GM21737 (cell line): Measurements from ENCODE around the gene TOMM6.

Source experiments
- ATAC-seq: cut with Tn5 transposase; IDR thresholded peaks from one replicate; pipeline ENCODE4 v1.9.1; 2021; ENCODE audit warnings: mild to moderate bottlenecking, moderate library complexity; ENCODE audit not compliant: unreplicated experiment

Gene TOMM6

DNA sequence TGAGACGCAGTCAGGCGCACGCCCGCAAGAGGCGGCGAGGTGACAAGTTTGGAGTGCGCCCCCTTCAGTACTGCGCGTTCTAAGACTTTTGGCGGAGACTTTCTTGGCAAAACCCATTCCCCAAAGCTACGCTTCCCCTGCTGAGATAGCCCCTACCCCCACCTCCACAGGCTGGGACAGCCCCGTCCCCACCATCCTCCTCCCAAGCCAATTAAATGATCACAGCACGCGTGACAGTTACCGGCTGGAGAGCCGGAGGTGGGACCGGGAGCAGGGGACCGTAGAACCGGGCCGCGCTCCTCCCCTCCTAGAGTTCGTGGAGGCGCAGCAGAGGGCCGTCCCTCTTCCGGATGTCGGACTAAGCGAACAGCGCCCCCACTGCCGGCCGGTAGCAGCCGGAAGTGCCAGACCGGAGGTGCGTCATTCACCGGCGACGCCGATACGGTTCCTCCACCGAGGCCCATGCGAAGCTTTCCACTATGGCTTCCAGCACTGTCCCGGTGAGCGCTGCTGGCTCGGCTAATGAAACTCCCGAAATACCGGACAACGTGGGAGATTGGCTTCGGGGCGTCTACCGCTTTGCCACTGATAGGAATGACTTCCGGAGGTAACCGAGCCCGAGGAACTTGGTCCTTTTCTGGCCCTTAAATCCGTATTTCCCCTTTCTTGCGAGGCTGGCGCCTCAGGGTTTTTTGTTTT lies at the start of gene TOMM6:
Gene TOMM6, plus strand, starts transcription at position 476 of the 699 bp plus-strand sequence. Its CDS starts 4 bp downstream, at position 480.
- peak; percentile 78 for ATAC-seq

DNA sequence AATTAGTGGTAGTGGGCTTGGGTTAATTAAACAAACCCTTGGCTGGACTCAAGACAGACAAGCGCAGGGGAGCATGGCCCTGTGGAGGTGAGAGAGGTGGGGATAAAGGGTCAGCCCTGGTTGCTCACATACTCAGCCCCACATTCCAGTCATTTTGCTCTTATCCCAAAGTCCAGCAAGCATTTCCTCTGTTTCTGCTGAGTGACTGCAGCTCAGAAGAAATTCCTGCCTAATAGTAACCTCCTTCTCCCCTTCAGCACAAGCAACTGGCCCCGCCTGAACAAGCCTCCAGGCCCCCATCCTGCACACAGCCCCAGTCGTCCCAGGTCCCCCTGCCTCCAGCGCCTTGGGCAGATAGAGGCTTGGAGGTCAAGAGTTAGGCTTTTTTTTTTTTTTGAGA lies 48.5 kb upstream of the TOMM6 start:
- no peak for ATAC-seq

DNA sequence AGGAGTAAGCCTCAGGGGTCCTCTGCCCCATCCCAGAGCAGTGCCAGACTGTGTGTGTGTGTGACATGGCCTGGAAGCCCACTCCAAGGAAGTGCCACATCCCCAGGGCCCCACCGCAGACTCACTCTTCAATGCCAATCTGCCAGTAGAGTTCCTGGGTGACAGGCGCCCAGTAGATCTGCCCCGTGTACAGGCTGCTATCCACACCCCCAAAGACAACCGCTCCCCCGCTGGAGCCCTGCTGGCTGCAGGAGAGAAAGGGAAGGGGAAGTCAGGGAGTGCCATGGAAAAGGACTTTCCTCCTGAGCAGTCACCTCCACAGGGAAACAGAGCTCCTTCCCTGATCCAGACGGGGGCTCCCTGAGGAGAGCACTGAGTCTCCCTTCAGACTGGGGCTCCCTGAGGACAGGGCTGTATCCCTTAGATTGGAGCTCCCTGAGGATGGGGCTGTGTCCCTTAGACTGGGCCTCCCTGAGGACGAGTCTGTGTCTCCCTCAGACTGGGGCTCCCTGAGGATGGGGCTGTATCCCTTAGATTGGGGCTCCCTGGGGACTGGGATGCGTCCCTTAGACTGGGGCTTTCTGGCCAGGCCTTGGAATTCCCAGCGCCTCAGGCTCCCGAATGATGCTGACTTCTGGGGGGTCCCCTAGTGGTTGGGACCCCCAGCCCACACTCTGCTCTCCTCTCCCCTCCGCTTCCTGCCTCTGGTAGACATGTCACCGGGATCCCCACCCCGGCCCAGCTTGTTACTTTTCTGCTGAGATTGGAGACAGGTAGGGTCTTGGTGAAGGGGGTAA lies 46.9 kb upstream of the TOMM6 start:
- ATAC-seq = no peak

DNA sequence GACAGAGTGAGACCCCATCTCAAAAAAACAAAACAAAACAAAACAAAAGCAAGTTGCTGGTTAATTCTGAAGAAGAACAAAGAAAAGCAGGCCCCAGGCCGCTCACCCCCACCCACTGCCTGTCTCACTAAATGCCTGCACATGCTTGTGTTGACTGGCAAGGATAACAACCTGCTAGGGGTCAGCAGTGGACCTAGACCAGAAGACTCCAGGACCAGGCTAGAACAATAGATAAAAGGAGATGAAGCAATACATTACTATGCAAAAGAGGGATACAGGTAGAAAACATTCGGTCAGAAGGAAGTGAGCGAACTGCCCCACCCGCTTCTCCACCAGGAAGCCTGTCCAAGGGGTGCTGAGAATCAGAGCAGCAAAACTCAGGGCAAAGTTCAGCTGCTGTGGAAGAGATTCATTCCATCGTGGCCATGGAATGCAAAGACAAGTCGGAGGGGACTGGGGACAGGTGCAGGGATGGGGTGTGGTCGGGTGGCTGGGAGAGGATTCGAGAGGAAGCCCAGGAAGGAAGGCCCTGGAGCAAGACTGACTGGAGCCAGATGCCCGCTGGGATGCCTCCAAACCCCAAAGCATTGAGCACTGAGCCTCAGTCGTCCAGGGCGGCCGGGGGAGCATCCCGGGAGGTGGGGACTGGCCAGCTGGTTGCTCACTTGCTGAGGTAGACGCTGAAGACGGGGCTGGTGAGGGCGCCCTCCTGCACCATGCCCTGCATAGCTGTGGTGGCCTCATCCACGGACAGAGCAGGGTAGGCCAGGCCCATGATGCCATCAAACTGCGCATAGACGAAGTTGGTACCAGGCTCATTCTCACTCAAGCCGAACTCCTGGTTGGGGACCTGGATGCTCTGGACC lies 45.6 kb upstream of the TOMM6 start:
- ATAC-seq = no peak

DNA sequence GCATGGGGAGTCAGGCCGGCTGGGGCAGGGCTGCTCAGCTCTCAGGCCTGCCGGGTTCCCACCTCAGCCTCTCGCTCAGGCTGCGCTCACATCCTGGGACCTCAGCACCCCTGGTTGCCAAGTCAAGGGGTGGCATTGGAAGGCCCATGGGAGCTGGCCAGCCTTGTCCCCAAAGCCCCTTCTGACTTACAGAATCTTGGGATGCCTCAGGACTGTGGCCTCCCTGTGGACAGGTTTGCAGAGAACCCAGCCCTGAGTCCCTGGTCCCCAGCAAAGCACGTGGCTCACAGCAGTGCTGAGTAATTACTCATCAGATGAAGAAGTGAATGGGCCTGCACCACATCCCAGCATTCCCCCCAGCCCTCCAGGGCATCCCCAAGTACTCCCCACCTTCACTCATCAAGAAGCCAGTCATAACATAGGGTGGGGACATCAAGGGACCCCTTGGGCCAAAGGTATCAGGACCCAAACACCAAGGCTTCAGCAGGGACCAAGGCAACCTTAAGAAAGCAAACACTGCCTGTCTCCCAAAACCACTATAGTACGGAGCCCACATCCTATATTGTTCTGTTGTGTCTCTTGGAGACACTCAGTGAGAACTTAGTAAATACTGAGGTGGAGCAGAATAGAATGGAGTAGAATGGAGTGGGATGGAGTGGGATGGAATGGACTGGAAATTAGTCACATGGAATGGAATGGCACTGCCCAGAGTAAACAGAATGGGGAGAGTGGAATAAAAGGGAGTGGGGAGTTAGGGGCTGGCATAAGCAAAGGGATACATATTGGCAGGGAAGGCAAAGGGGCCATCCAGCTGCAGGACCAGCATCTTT lies 43.9 kb upstream of the TOMM6 start:
- no peak for ATAC-seq

DNA sequence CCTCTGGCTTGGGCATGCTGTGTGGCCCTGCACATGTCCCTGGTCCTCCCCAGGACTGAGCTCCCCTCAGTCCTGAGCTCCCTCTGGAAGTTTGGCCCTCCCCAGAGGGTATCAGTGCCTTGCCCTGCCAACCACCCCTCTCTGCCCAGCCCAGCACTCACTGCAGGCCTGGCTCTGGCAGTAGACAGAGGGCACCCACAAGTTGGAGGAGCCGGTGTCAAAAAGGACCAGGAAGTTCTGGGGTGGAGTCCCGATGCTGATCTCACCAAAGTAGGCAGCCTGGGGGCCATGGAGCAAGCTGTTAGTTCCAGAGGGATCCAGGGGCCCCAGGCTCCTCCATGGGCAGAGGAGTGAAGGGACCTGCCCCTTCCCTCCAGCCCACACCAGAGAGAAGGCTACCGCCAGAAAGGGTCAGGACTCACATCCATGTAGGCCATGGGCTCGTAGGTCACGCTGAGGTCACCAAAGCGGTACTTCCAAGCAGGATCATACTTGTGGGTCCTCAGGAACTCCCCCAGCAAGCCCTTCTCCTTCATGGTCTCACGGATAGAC lies 43.2 kb upstream of the TOMM6 start:
- no peak for ATAC-seq

DNA sequence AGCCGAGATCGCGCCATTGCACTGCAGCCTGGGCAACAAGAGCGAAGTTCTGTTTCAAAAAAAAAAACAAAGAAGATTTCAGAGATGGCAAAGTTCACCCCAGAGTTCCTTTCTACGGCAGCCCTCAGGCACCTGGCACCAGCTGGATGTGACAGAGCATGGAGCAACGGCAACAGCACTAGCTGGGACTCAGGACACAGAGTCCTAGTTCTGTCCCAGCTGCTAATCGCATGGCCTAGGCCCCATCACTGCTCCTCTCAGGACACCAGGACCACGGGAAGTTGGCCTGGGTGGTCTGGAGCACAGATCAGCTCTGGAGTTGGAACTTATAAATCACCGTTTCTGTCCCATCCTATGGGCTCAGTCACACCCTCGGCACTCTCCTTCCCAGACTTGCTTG lies 41.4 kb upstream of the TOMM6 start:
- no peak for ATAC-seq

DNA sequence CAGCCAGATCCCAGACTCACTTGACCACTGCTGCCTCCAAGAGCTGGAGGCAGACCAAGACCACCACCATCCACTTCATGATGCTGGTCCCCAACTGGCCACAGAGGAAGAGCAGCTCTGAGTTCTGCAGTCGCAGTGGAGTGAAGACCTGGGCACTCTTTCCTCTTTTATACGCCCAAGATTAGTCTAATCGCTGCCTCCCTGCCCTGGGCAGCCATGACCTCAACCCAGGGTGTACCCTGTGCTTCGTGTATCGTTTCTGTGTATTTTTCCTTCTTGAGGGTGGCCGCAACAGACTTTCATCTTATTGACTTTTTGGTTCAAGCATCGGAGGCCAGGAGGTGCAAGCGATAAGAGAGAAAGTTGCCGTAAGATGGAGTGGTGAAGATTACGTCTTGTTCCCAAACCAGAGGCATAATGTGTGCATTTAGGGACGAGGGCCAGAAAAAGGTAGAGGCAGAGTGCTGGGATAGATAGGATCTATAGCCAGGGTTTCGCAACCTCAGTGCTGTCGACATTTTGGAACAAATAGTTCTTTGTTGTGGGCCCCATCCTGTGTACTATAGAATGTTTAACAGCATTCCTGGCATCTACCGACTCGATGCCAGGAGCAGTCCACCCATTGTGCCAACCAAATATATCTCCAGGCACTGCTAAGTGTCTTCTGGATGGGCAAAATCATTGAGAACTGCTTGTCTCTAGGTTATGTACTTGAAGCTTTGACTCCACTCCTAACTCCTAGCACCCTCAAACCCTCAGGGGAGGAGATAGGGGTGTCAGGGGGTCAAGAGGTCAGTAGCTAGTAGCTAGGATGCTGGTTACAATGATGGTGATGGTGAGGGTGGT lies 40.0 kb upstream of the TOMM6 start, which contains the start of gene PGC:
Gene PGC, minus strand, starts transcription at position 142 of the 846 bp plus-strand sequence. Its CDS starts 63 bp downstream, at position 79.
- no peak for ATAC-seq

DNA sequence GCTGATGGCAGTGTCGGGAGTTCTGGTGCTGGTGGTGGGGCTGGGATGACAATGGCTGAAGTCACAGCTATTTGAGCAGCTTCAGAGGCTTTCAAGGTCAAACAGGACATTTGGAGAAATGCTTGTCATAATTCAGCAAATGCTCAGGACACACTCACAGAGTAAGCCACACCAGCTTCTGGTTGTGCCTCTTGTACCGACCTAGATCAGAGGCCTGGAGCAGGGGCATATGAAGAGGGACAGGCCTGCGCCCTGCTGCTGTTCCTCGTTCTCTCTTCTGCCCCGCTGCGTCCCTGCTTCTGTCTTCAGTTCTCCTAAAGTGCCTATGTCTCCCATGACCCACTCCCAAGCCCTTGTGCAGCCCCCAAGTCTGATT lies 39.4 kb upstream of the TOMM6 start:
- no peak for ATAC-seq

DNA sequence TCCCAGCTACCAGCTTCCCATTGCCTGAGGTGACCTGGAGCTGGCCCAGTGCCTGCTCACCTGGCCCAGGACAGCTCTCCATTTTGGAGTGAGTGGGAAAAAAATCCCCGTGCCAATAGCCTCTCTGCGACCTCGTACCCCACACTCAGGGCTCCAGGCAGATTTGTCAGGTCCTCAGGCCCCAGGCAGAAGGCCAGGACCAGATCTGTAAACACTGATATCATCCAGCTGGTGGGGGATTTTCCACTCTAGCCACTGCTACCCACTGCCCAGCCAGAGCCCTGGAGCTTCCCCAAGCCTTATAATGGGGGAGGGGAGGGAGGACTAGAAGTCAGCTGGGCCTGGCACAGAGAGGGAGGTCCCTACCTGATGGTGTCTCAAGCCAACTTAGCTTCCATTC lies 39.0 kb upstream of the TOMM6 start:
- ATAC-seq = no peak

DNA sequence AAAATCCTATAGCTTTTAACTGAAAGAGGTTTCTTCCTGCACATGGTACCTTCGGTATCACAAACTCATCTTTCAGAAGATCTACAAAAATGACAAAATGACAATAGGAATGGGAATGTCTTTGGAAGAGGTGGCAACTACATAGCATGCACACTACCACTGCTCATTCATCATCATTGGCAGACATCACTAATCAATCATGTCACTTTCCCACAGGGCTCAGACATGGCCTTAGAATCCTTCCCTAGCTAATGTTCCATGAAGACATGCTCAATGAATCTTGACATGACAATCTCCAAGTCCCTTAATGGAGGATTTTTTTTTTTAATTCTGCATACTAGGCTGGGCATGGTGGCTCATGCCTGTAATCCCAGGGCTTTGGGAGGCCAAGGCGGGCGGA lies 37.1 kb upstream of the TOMM6 start:
- no peak for ATAC-seq

DNA sequence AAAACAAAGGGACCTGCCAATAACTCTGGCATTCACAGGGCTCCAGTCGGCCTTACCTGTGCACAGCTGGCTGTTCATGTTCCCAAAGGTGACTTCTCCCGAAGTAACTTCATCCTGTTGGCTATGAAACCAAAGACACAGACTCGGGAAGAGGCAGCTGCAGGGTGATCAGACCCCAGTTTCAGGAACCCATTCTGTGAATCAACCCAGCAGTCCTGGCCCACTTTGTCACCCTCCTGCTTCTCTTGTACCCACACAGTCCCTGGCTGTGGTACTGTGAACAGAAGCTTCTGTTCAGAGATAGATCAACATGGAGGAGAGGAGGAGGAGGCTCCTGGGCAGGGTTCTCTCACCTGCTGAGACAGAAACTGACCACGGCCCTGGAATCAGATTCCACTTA lies 31.6 kb upstream of the TOMM6 start:
- ATAC-seq = no peak

DNA sequence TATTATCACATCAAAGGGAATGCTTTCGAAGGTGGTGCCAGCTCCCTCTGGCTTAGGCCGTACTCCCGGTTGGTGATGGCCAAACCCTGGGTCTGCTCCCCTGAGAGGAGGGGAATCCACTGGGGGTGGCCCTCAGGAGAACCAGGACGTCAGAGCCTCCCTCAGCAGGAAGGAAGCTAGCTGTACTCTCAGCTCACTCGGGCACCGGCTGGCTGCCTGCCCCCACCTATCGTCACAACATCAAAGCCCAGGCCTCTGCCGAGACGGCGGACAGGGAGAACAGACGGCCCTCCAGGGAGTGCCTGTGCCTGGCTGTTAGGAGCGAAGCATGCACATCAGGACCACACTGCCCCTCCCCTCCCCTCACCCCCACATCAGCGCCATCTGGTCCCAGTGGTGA lies 31.1 kb upstream of the TOMM6 start:
- ATAC-seq = no peak

DNA sequence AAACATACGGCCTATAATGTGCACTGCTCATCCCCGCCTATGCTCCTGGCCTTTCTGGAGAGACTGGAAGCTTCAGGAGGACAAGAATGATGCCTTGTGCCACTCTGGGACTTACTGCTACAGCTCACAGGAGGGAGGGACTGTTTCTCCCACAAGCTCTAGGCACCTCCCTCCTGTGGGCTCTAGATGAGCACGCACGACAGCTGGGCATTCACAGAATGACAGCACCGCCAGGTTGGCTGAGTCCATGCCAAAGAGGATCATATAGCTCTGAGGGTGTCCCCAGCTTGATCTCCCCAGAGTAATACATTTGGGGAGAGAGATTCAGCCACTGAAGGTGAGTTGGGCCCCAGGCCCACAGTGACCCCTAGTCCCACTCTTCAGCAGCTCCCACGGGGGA lies 30.2 kb upstream of the TOMM6 start:
- no peak for ATAC-seq

DNA sequence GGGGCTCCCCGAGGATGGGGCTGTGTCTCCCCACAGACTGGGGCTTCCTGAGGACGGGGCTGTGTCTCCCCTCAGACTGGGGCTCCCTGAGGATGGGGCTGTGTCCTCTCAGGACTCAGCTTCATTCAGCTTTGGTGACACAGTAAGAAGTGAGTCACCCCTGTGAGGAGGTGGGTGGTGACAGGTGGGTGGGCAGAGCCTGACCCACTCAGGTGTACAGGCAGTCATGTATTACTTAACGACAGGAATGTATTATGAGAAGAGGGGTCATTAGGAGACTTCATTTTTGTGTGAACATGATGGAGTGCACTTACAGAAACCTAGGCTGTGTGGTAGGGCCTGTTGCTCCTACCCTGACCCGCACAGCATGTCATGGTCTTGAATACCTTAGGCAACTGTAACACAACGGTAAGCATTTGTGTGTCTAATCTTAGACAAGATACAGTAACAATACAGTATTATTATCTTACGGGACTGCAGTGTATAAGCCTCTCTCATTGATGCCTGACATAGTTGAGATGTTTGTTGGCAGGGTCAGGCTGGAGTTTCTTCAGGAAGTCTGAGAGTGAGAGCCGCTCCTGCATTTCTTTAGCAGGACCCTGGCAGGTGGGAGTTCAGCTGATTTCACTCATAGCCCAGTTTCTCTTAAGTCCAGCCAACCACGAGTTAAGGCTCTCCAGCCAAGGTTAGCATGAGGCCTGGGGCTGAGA lies 29.4 kb upstream of the TOMM6 start:
- no peak for ATAC-seq

DNA sequence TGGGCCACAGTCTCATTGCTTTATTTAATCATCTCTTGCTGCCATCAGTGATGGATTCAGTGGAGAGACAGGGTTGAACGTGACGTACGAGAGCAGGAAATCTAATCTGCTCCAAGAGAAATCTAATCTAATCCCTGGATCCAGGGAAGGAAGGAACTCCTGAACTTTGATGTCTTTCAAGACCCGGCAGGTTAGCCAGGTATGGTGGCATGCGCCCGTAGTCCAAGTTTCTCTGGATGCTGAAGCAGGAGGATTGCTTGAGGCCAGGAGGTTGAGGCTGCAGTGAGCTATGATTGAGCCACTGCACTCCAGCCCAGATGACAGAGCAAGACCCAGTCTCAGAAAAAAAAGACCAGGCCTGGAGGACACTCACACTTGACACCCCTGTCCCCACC lies 28.9 kb upstream of the TOMM6 start:
- no peak for ATAC-seq

DNA sequence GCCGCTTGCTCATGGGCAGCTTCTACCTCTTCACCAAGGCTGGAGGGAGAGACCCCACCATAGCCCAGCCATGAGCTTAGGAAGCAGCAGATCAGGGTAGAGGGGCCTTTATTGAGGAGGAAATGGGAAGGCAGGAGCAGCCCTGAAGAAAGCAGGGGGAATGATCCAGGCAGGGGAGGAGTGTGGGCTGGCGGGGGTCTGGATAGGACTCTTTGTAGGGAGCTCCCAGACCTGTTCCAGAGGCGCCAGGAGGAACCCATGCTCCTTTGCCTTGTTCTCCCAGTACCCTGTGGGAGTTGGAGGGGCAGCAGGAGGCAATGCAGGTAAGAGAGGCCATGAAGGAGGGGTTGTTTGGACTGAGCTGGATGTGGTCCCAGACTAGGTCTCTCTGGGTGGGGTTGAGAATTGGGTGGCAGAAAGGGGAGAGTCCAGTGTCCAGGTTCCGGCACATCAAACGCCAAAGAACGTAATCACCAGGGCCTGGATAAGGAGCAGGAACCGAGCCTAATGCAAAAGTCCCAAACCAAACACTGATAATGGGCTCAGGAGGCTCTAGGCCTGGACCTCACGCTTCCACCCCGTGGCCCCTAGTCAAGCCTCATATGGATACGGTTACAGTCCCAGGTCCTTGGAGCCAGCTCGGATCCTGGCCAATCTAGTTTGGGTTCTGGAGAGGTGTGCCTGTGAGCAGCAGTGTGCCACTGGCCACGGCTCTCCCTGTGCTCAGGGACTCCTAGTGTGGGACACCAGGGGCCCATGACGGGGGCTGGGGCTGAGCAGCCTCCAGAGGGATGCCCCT lies 28.2 kb upstream of the TOMM6 start:
- ATAC-seq = no peak
